GM12891 (cell line): Measurements from ENCODE around the gene GPC6.

ENCODE experiments used
- POLR2A ChIP-seq: IDR thresholded peaks from 2 replicates; pipeline ENCODE4 v1.6.1; 2011; ENCODE audit warnings: low read depth, low read length, control low read depth
- POLR2AphosphoS5 ChIP-seq: IDR thresholded peaks from 2 replicates; pipeline ENCODE4 v1.6.1; 2011; ENCODE audit warnings: low read depth, low read length, control low read depth
- SPI1 ChIP-seq: IDR thresholded peaks from 2 replicates; pipeline ENCODE4 v1.6.1; 2011; ENCODE audit warnings: low read depth, low read length, control low read depth
- TAF1 ChIP-seq: IDR thresholded peaks from 2 replicates; pipeline ENCODE4 v1.6.1; 2011; ENCODE audit warnings: low read depth, low read length, control low read depth

DNA sequence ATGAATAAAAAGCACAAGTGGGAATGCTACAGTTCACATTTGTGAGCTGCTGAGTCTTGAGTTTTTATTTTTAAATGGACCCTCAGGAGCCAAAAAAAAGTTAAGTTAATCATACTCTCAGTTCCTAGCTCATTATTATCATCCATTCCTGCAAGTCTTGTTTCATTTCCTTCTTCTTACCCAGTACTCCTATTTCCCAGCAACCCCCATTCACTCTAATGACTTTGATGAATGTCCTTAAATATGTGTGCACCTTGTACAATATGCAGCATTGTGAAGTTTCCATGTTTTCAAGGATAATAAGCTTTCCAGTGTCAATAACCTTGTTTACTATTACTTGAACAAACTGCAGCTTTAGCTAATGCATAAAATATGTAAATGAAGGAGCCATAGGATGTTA, 886.6 kb downstream of the GPC6 start:
- TF ChIP-seq POLR2AphosphoS5 (no peak), POLR2A (no peak), TAF1 (no peak), SPI1 (no peak)
